ENCODE measurements around the gene MAP9. TPM values are rescaled to one million over a fixed set of nuclear protein-coding genes. Genes with fewer than 3 reads are reported as not detected.

MAP9 gene
- total and polyA plus RNA-seq, 2 donors (not counting 1 experiment from before 2014, with no cell fraction given) = 4.5 to 16.3 TPM

GRCh38 chr4:155307731-155308277 lies 69.0 kb downstream of the MAP9 start:
- no peaks in the 10 kb centered on the region for H3K27me3 Mint-ChIP-seq
- no peaks in the 10 kb centered on the region for H3K9me3 Mint-ChIP-seq (ENCODE audit: insufficient read depth)
- Histone ChIP-seq H4K20me1 (ENCODE audit: control insufficient read depth, insufficient read depth, low read length, poor library complexity, severe bottlenecking) (no peaks in the 10 kb centered on the region), H3K4me3 (ENCODE audit: control extremely low read depth in 1 of 5, extremely low read depth in 1 of 5, insufficient read depth in 1 of 5, low read depth in 2 of 5, low read length in 4 of 5) (no peak overlapping the region), H3K36me3 (replicated peaks in 1 of 2; ENCODE audit: control extremely low read depth in 1 of 2, control insufficient read depth in 1 of 2, extremely low read depth in 1 of 2, insufficient read depth in 2 of 2, low read length in 1 of 2) (no peaks in the 10 kb centered on the region), H3K9me3 (ENCODE audit: control extremely low read depth in 1 of 3, control insufficient read depth in 2 of 3, insufficient read depth in 1 of 3, low read length in 2 of 3) (peaks cover 0 to 4% (median 0%) of the 10 kb centered on the region in 3 donors), H3K9ac (ENCODE audit: low read length) (no peak overlapping the region), H3K79me2 (ENCODE audit: control insufficient read depth, insufficient read depth, low read length) (no peaks in the 10 kb centered on the region), H3K4me2 (replicated peaks; ENCODE audit: low read depth, low read length, poor library complexity, severe bottlenecking) (no peak overlapping the region), H3K27me3 (replicated peaks in 1 of 4; ENCODE audit: control extremely low read depth in 1 of 4, control insufficient read depth in 3 of 4, insufficient read depth in 4 of 4, low read length in 3 of 4) (no peaks in the 10 kb centered on the region), H2AFZ (ENCODE audit: insufficient read depth, low read depth, low read length, poor library complexity, severe bottlenecking) (no peak overlapping the region), H3K27ac (ENCODE audit: low read length in 2 of 2) (no peak overlapping the region), H3K4me1 (ENCODE audit: control insufficient read depth in 2 of 2, insufficient read depth in 2 of 2, low read length in 2 of 2) (no peaks in the 10 kb centered on the region)
- H3K27ac Mint-ChIP-seq = no peak overlapping the region
- no peak overlapping the region for H3K4me3 Mint-ChIP-seq
- intact Hi-C loops (cut with micrococcal nuclease) = no loop called here
- H3K4me1 Mint-ChIP-seq = no peaks in the 10 kb centered on the region
- no peak for TF ChIP-seq CTCF (IDR thresholded peaks at IDR 0.05)
- no peak for TF ChIP-seq EZH2 (IDR thresholded peaks at IDR 0.05; ENCODE audit: borderline replicate concordance, insufficient read depth, low read depth, low read length, poor library complexity, severe bottlenecking)
- WGBS (ENCODE audit: insufficient coverage) = 97% methylated on average over 3 of the region's 4 CpGs
- DNase-seq (no peak), ATAC-seq (ENCODE audit: low read depth) (no peak)
- ChIA-PET CTCF (no interaction called here), POLR2A (no interaction called here)

- ChIA-PET CTCF (no interaction called here), POLR2A (no interaction called here)
- H2AFZ ChIP-seq (ENCODE audit: insufficient read depth, low read depth, low read length, poor library complexity, severe bottlenecking) = no peak overlapping the region
- no peaks in the 10 kb centered on the region for H3K36me3 ChIP-seq (replicated peaks in 1 of 2; ENCODE audit: control extremely low read depth in 1 of 2, control insufficient read depth in 1 of 2, extremely low read depth in 1 of 2, insufficient read depth in 2 of 2, low read length in 1 of 2)
- H3K27ac Mint-ChIP-seq = no peak overlapping the region
- no peak overlapping the region for H3K4me3 Mint-ChIP-seq
- no peak overlapping the region for H3K4me2 ChIP-seq (replicated peaks; ENCODE audit: low read depth, low read length, poor library complexity, severe bottlenecking)
- DNase-seq (no peak), ATAC-seq (ENCODE audit: low read depth) (no peak)
- H4K20me1 ChIP-seq (ENCODE audit: control insufficient read depth, insufficient read depth, low read length, poor library complexity, severe bottlenecking) = no peaks in the 10 kb centered on the region
- intact Hi-C loops (cut with micrococcal nuclease) = no loop called here
- no peaks in the 10 kb centered on the region for H3K4me1 Mint-ChIP-seq
- H3K27ac ChIP-seq (ENCODE audit: low read length in 2 of 2) = no peak overlapping the region
- WGBS (ENCODE audit: insufficient coverage) = 65% methylated on average over 6 of the region's 7 CpGs
- peaks cover 0 to 4% (median 0%) of the 10 kb centered on the region in 3 donors for H3K9me3 ChIP-seq (ENCODE audit: control extremely low read depth in 1 of 3, control insufficient read depth in 2 of 3, insufficient read depth in 1 of 3, low read length in 2 of 3)
- no peaks in the 10 kb centered on the region for H3K79me2 ChIP-seq (ENCODE audit: control insufficient read depth, insufficient read depth, low read length)
- H3K27me3 Mint-ChIP-seq = no peaks in the 10 kb centered on the region
- no peak overlapping the region for H3K9ac ChIP-seq (ENCODE audit: low read length)
- no peak overlapping the region for H3K4me3 ChIP-seq (ENCODE audit: control extremely low read depth in 1 of 5, extremely low read depth in 1 of 5, insufficient read depth in 1 of 5, low read depth in 2 of 5, low read length in 4 of 5)
- TF ChIP-seq EZH2 (IDR thresholded peaks at IDR 0.05; ENCODE audit: borderline replicate concordance, insufficient read depth, low read depth, low read length, poor library complexity, severe bottlenecking) = no peak
- no peak for TF ChIP-seq CTCF (IDR thresholded peaks at IDR 0.05)
- no peaks in the 10 kb centered on the region for H3K9me3 Mint-ChIP-seq (ENCODE audit: insufficient read depth)
- no peaks in the 10 kb centered on the region for H3K27me3 ChIP-seq (replicated peaks in 1 of 4; ENCODE audit: control extremely low read depth in 1 of 4, control insufficient read depth in 3 of 4, insufficient read depth in 4 of 4, low read length in 3 of 4)
- H3K4me1 ChIP-seq (ENCODE audit: control insufficient read depth in 2 of 2, insufficient read depth in 2 of 2, low read length in 2 of 2) = no peaks in the 10 kb centered on the region
These were observed 71.1 kb downstream of the MAP9 start for GRCh38 chr4:155305619-155306018.

Measured in B cell (primary cell).